Heart left ventricle (tissue), 13 donors: ENCODE measurements around the gene TTC23L.

Experiments
- CTCF ChIP-seq, 12 donors: fragments of 200-600 bp; sonication (generic) in 4 of 12; IDR thresholded peaks; one replicate each; pipeline versions ENCODE4 v1.5.0 to v1.8.0; 2018 to 2022; ENCODE audit warnings: antibody characterized with exemption in 12 of 12, mild to moderate bottlenecking in 5 of 12
- POLR2A ChIP-seq, 2 donors: fragments of 450-650 bp; IDR thresholded peaks; one replicate each; pipeline ENCODE4 v1.6.1; 2017; ENCODE audit warnings: antibody characterized with exemption in 2 of 2, mild to moderate bottlenecking in 2 of 2, moderate library complexity in 2 of 2
- donor health status: ischemic (EF 13 %, LVEDD 7.1; RV severe dilation, severe dysfunction).
- donor health status: DM: no; HTN: yes; CAD: no.
- donor health status: DM: no; HTN: no; CAD: no.
- donor health status: ischemic (EF 25% LVEDD 6.9; RV normal size, moderate dysfunction).
- donor health status: ischemic (EF 25% LVEDD 5.7; RV mildly dilated, moderate dysfunction).
- donor health status: ischemic (EF 35%, LVEDD 5.7; RV mildly dilated, moderate dysfunction).
- donor health status: nonischemic (EF 11% LVEDD 7.7; RV severe dilation, severe dysfunction).
- donor health status: DM: yes; HTN: yes; CAD: no.
- donor health status: PGD.
- donor health status: ischemic (EF 29% LVEDD 5.4; RV normal size, mild dysfunction).
- donor health status: nonischemic (EF 23%, LVEDD 6.1; RV moderate dilation, normal function).

- TF ChIP-seq CTCF (IDR thresholded peaks at IDR 0.05) (no peak), POLR2A (IDR thresholded peaks at IDR 0.05) (no peak)
Observed at GRCh38 chr5:34844106-34844505, 5.1 kb downstream of the TTC23L start.
